Uterus (tissue), 2 donors: ENCODE results near the gene ABHD18.

Source experiments
- CTCF ChIP-seq, 4 experiments: fragments of 200-600 bp in 2 of 4; fragments of 450-650 bp in 2 of 4; sonication (generic) in 2 of 4; IDR thresholded peaks; one replicate each; pipeline ENCODE4 v1.5.1; 2016 to 2019; ENCODE audit warnings: antibody characterized with exemption in 4 of 4, mild to moderate bottlenecking in 2 of 4, moderate library complexity in 1 of 4
- POLR2A ChIP-seq, 2 donors: fragments of 450-650 bp; IDR thresholded peaks; one replicate each; pipeline ENCODE4 v1.6.1; 2016; ENCODE audit warnings: antibody characterized with exemption in 2 of 2, mild to moderate bottlenecking in 1 of 2, moderate library complexity in 1 of 2

GRCh38 chr4:128056396-128056795, 91.2 kb downstream of the ABHD18 start:
- TF ChIP-seq CTCF (IDR thresholded peaks at IDR 0.05) = no peak
- TF ChIP-seq POLR2A (IDR thresholded peaks at IDR 0.05) = no peak
